ENCODE data around the gene CHD2. TPM values are rescaled to one million over a fixed set of nuclear protein-coding genes. Genes with fewer than 3 reads are reported as not detected.

CHD2 gene
- total and polyA plus RNA-seq, 10 of the 15 experiments (the other 5 are each of a cell fraction or from before 2014, with no cell fraction given), result 38.1 to 94.7 (median 63.3) TPM

GRCh38 chr15:93035092-93035915 lies 135.2 kb downstream of the CHD2 start (continued):
- TF ChIP-seq FOXM1 (IDR thresholded peaks at IDR 0.05; ENCODE audit: low read depth, low read length), result no peak
- no peak for TF ChIP-seq JUNB (IDR thresholded peaks at IDR 0.05)
- no peak for TF ChIP-seq PAX8 (IDR thresholded peaks at IDR 0.05)
- no peak for TF ChIP-seq TBL1XR1 (IDR thresholded peaks at IDR 0.05; ENCODE audit: low read depth, low read length)
- TF ChIP-seq YBX1 (IDR thresholded peaks at IDR 0.05), result no peak
- no peak for TF ChIP-seq USF2 (IDR thresholded peaks at IDR 0.05; ENCODE audit: borderline replicate concordance, low read depth, low read length)
- TF ChIP-seq MYC (IDR thresholded peaks at IDR 0.05; ENCODE audit: insufficient read depth, insufficient read length, insufficient replicate concordance, low read length, severe bottlenecking), result no peak
- TF ChIP-seq FOS (IDR thresholded peaks at IDR 0.05; ENCODE audit: borderline replicate concordance, extremely low read depth, insufficient read length), result no peak
- TF ChIP-seq ZBED1 (IDR thresholded peaks at IDR 0.05; ENCODE audit: borderline replicate concordance), result no peak
- TF ChIP-seq SP1 (IDR thresholded peaks at IDR 0.05; ENCODE audit: low read depth, low read length), result no peak

All from GM12878 (cell line).